HepG2 (cell line): ENCODE measurements around the gene TKFC. TPM values are rescaled to one million over a fixed set of nuclear protein-coding genes. Genes with fewer than 3 reads are reported as not detected.

ENCODE experiments used
- KDM5B ChIP-seq: sonication (generic); formaldehyde crosslinking; IDR thresholded peaks from 2 replicates; pipeline ENCODE4 v1.4.0; 2020; ENCODE audit warnings: missing genetic modification reagents, mild to moderate bottlenecking, borderline replicate concordance
- MAFG ChIP-seq: sonication (generic); formaldehyde crosslinking; IDR thresholded peaks from 2 replicates; pipeline ENCODE4 v1.5.1; 2020; ENCODE audit warnings: mild to moderate bottlenecking, missing genetic modification reagents
- ZBTB7A ChIP-seq: sonication (generic); formaldehyde crosslinking; IDR thresholded peaks from 2 replicates; pipeline ENCODE4 v1.8.0; 2022; ENCODE audit warnings: mild to moderate bottlenecking, missing genetic modification reagents
- ZNF17 ChIP-seq: sonication (generic); formaldehyde crosslinking; IDR thresholded peaks from 2 replicates; pipeline ENCODE4 v1.5.0; 2020; ENCODE audit warnings: mild to moderate bottlenecking, missing genetic modification reagents
- ZNF484 ChIP-seq: sonication (generic); formaldehyde crosslinking; IDR thresholded peaks from 2 replicates; pipeline ENCODE4 v1.5.1; 2020; ENCODE audit warnings: mild to moderate bottlenecking, low read depth, missing genetic modification reagents, borderline replicate concordance
- polyA plus RNA-seq, 8 experiments: library from polyadenylated mRNA; depleted of rRNA in 3 of 8; stranded (reverse) in 7 of 8; unstranded in 1 of 8; fragments of >200 nt; fragmentation: Illumina TruSeq in 4 of 8; extraction: Trizol in 4 of 8; gene quantifications; 2 replicates each; pipeline versions ENCODE4 v1.2.1 to v1.2.3, GENCODE V29; 2011 to 2016; ENCODE audit warnings: low read depth in 4 of 8, missing spikeins in 1 of 8, mixed read lengths in 1 of 8; ENCODE audit not compliant: insufficient read depth in 1 of 8
- total RNA-seq, 5 experiments: library from RNA; depleted of rRNA; stranded (reverse); fragments of >200 nt; fragmentation: Illumina TruSeq; extraction: Trizol; gene quantifications; 2 replicates each; pipeline ENCODE4 v1.2.3, GENCODE V29; 2016; ENCODE audit warnings: low read depth in 1 of 5
- TF ChIP-seq, protein P1 (sequence below): sonication (generic); formaldehyde crosslinking; IDR thresholded peaks from 2 replicates; pipeline ENCODE4 v1.4.0; 2020; ENCODE audit warnings: missing genetic modification reagents, borderline replicate concordance
- TF ChIP-seq, protein P2 (sequence below): sonication (generic); formaldehyde crosslinking; IDR thresholded peaks from 2 replicates; pipeline ENCODE4 v1.4.0; 2020; ENCODE audit warnings: mild to moderate bottlenecking, missing genetic modification reagents, borderline replicate concordance
- TF ChIP-seq, protein P3 (sequence below): IDR thresholded peaks from 2 replicates; pipeline ENCODE4 v1.6.1; 2016; ENCODE audit warnings: low read depth
- TF ChIP-seq, protein P4 (sequence below): sonication (generic); formaldehyde crosslinking; conservative IDR thresholded peaks from 2 replicates; pipeline ENCODE4 v1.4.0; 2020; ENCODE audit warnings: missing genetic modification reagents
- TF ChIP-seq, protein P5 (sequence below): sonication (generic); formaldehyde crosslinking; IDR thresholded peaks from 2 replicates; pipeline ENCODE4 v1.5.0; 2020; ENCODE audit warnings: mild to moderate bottlenecking, missing genetic modification reagents, moderate library complexity

The TKFC gene
- total and polyA plus RNA-seq, 2 of the 13 experiments (the other 11 are each of a cell fraction or from before 2014, with no cell fraction given), result 147 to 197 TPM

DNA sequence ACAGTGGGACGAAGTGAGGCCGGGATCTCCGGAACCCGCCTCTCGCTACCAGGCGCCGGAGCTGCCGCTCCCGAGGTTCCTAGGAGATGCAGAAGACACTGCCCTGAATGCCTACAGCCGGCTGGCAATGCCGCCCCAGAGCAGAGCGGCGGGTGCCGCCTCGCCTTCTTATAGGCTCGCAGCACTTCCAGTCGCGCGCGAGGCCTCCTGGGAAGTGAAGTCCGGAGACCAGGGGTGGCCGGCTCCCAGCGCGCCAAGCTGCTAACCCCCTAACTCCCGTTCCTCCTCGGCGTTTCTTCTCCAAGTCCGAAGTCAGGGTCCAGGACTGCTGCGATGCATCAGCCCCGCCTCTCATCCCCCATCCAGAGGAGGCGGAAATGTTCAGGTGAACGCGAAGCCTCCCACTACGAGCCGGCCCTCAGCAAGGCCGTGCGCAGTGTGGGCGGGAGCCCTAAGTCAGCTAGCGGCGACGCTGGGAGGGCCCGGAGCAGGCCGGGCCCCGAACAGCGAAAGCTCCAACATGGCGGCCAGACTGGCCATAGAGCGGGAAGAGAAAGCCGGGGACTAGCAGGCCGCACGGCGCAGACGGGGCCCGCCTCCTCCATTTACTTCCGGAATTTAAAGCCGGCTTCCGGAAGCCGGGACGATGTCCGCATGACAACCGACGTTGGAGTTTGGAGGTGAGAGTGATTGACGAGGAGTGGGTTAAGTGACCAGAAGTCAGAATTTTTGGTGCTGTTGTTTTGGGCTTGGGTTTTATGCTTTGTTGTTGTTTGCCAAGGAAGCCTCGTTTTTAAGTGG, 28.9 kb downstream of the TKFC start, which contains the start of the genes CYB561A3 and TMEM138 (continued):
- TF ChIP-seq ZNF484 (CRISPR knock-in tag) (no peak), ZNF17 (CRISPR knock-in tag) (no peak), MAFG (no peak), KDM5B (CRISPR knock-in tag) (peak; percentile 94), ZBTB7A (CRISPR knock-in tag) (0 out of 2 replicates have a peak, but pooled peaks have one; percentile 70)
- TF ChIP-seq, protein P1, sequence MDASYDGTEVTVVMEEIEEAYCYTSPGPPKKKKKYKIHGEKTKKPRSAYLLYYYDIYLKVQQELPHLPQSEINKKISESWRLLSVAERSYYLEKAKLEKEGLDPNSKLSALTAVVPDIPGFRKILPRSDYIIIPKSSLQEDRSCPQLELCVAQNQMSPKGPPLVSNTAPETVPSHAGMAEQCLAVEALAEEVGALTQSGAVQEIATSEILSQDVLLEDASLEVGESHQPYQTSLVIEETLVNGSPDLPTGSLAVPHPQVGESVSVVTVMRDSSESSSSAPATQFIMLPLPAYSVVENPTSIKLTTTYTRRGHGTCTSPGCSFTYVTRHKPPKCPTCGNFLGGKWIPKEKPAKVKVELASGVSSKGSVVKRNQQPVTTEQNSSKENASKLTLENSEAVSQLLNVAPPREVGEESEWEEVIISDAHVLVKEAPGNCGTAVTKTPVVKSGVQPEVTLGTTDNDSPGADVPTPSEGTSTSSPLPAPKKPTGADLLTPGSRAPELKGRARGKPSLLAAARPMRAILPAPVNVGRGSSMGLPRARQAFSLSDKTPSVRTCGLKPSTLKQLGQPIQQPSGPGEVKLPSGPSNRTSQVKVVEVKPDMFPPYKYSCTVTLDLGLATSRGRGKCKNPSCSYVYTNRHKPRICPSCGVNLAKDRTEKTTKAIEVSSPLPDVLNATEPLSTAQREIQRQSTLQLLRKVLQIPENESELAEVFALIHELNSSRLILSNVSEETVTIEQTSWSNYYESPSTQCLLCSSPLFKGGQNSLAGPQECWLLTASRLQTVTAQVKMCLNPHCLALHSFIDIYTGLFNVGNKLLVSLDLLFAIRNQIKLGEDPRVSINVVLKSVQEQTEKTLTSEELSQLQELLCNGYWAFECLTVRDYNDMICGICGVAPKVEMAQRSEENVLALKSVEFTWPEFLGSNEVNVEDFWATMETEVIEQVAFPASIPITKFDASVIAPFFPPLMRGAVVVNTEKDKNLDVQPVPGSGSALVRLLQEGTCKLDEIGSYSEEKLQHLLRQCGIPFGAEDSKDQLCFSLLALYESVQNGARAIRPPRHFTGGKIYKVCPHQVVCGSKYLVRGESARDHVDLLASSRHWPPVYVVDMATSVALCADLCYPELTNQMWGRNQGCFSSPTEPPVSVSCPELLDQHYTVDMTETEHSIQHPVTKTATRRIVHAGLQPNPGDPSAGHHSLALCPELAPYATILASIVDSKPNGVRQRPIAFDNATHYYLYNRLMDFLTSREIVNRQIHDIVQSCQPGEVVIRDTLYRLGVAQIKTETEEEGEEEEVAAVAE (CRISPR knock-in tag), result peak; percentile 60; the same call in 1 of the 2 replicates
- TF ChIP-seq, protein P2, sequence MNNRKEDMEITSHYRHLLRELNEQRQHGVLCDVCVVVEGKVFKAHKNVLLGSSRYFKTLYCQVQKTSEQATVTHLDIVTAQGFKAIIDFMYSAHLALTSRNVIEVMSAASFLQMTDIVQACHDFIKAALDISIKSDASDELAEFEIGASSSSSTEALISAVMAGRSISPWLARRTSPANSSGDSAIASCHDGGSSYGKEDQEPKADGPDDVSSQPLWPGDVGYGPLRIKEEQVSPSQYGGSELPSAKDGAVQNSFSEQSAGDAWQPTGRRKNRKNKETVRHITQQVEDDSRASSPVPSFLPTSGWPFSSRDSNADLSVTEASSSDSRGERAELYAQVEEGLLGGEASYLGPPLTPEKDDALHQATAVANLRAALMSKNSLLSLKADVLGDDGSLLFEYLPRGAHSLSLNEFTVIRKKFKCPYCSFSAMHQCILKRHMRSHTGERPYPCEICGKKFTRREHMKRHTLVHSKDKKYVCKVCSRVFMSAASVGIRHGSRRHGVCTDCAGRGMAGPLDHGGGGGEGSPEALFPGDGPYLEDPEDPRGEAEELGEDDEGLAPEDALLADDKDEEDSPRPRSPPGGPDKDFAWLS (CRISPR knock-in tag), result 0 out of 2 replicates have a peak, but pooled peaks have one; percentile 57
- TF ChIP-seq, protein P3, sequence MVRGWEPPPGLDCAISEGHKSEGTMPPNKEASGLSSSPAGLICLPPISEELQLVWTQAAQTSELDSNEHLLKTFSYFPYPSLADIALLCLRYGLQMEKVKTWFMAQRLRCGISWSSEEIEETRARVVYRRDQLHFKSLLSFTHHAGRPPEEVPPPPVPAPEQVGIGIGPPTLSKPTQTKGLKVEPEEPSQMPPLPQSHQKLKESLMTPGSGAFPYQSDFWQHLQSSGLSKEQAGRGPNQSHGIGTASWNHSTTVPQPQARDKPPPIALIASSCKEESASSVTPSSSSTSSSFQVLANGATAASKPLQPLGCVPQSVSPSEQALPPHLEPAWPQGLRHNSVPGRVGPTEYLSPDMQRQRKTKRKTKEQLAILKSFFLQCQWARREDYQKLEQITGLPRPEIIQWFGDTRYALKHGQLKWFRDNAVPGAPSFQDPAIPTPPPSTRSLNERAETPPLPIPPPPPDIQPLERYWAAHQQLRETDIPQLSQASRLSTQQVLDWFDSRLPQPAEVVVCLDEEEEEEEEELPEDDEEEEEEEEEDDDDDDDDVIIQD (CRISPR knock-in tag), result 0 out of 2 replicates have a peak, but pooled peaks have one; percentile 53
- TF ChIP-seq, protein P4, sequence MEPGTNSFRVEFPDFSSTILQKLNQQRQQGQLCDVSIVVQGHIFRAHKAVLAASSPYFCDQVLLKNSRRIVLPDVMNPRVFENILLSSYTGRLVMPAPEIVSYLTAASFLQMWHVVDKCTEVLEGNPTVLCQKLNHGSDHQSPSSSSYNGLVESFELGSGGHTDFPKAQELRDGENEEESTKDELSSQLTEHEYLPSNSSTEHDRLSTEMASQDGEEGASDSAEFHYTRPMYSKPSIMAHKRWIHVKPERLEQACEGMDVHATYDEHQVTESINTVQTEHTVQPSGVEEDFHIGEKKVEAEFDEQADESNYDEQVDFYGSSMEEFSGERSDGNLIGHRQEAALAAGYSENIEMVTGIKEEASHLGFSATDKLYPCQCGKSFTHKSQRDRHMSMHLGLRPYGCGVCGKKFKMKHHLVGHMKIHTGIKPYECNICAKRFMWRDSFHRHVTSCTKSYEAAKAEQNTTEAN (CRISPR knock-in tag), result 0 out of 2 replicates have a peak, but pooled peaks have one; percentile 45
- TF ChIP-seq, protein P5, sequence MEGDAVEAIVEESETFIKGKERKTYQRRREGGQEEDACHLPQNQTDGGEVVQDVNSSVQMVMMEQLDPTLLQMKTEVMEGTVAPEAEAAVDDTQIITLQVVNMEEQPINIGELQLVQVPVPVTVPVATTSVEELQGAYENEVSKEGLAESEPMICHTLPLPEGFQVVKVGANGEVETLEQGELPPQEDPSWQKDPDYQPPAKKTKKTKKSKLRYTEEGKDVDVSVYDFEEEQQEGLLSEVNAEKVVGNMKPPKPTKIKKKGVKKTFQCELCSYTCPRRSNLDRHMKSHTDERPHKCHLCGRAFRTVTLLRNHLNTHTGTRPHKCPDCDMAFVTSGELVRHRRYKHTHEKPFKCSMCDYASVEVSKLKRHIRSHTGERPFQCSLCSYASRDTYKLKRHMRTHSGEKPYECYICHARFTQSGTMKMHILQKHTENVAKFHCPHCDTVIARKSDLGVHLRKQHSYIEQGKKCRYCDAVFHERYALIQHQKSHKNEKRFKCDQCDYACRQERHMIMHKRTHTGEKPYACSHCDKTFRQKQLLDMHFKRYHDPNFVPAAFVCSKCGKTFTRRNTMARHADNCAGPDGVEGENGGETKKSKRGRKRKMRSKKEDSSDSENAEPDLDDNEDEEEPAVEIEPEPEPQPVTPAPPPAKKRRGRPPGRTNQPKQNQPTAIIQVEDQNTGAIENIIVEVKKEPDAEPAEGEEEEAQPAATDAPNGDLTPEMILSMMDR (CRISPR knock-in tag), result 0 out of 2 replicates have a peak, but pooled peaks have one; percentile 15
